ENCODE results near the gene PFDN6. TPM values are rescaled to one million over a fixed set of nuclear protein-coding genes. Genes with fewer than 3 reads are reported as not detected.

The PFDN6 gene
- total and polyA plus RNA-seq, 2 of the 13 experiments (the other 11 are each of a cell fraction or from before 2014, with no cell fraction given), result 75.5 to 87.0 TPM

- TF ChIP-seq NFE2L2 (IDR thresholded peaks at IDR 0.05; ENCODE audit: low read length) (no peak), ZNF609 (CRISPR knock-in tag; IDR thresholded peaks at IDR 0.05; ENCODE audit: borderline replicate concordance) (peak; percentile 19; the same call in 1 of the 2 replicates), ZNF605 (CRISPR knock-in tag; IDR thresholded peaks at IDR 0.05) (peak; percentile 97), LBX2 (CRISPR knock-in tag; IDR thresholded peaks at IDR 0.05; ENCODE audit: borderline replicate concordance) (0 out of 2 replicates have a peak, but pooled peaks have one; percentile 29), NONO (IDR thresholded peaks at IDR 0.05) (no peak), NONO (CRISPR knock-in tag; conservative IDR thresholded peaks at IDR 0.05) (peak; percentile 62; the same call in 1 of the 2 replicates), SPEN (CRISPR knock-in tag; IDR thresholded peaks at IDR 0.05; ENCODE audit: low read depth) (peak; percentile 41; the same call in 1 of the 2 replicates), PHF21A (CRISPR knock-in tag; IDR thresholded peaks at IDR 0.05) (peak; percentile 82; the same call in 1 of the 2 replicates), YEATS4 (CRISPR knock-in tag; IDR thresholded peaks at IDR 0.05; ENCODE audit: borderline replicate concordance) (peak; percentile 63; the same call in 1 of the 2 replicates), ZSCAN31 (CRISPR knock-in tag; IDR thresholded peaks at IDR 0.05; ENCODE audit: low read depth) (0 out of 2 replicates have a peak, but pooled peaks have one; percentile 32), ZNF530 (CRISPR knock-in tag; IDR thresholded peaks at IDR 0.05; ENCODE audit: low read depth) (no peak)
- TF ChIP-seq, protein P1, sequence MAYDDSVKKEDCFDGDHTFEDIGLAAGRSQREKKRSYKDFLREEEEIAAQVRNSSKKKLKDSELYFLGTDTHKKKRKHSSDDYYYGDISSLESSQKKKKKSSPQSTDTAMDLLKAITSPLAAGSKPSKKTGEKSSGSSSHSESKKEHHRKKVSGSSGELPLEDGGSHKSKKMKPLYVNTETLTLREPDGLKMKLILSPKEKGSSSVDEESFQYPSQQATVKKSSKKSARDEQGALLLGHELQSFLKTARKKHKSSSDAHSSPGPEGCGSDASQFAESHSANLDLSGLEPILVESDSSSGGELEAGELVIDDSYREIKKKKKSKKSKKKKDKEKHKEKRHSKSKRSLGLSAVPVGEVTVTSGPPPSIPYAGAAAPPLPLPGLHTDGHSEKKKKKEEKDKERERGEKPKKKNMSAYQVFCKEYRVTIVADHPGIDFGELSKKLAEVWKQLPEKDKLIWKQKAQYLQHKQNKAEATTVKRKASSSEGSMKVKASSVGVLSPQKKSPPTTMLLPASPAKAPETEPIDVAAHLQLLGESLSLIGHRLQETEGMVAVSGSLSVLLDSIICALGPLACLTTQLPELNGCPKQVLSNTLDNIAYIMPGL (CRISPR knock-in tag; IDR thresholded peaks at IDR 0.05; ENCODE audit: borderline replicate concordance in 1 of 2, low read depth in 1 of 2), result peak; percentile 51 to 65; a peak in 2 of 4 replicates
- TF ChIP-seq, protein P2, sequence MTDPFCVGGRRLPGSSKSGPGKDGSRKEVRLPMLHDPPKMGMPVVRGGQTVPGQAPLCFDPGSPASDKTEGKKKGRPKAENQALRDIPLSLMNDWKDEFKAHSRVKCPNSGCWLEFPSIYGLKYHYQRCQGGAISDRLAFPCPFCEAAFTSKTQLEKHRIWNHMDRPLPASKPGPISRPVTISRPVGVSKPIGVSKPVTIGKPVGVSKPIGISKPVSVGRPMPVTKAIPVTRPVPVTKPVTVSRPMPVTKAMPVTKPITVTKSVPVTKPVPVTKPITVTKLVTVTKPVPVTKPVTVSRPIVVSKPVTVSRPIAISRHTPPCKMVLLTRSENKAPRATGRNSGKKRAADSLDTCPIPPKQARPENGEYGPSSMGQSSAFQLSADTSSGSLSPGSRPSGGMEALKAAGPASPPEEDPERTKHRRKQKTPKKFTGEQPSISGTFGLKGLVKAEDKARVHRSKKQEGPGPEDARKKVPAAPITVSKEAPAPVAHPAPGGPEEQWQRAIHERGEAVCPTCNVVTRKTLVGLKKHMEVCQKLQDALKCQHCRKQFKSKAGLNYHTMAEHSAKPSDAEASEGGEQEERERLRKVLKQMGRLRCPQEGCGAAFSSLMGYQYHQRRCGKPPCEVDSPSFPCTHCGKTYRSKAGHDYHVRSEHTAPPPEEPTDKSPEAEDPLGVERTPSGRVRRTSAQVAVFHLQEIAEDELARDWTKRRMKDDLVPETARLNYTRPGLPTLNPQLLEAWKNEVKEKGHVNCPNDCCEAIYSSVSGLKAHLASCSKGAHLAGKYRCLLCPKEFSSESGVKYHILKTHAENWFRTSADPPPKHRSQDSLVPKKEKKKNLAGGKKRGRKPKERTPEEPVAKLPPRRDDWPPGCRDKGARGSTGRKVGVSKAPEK (CRISPR knock-in tag; IDR thresholded peaks at IDR 0.05; ENCODE audit: borderline replicate concordance), result no peak
- TF ChIP-seq, protein P3, sequence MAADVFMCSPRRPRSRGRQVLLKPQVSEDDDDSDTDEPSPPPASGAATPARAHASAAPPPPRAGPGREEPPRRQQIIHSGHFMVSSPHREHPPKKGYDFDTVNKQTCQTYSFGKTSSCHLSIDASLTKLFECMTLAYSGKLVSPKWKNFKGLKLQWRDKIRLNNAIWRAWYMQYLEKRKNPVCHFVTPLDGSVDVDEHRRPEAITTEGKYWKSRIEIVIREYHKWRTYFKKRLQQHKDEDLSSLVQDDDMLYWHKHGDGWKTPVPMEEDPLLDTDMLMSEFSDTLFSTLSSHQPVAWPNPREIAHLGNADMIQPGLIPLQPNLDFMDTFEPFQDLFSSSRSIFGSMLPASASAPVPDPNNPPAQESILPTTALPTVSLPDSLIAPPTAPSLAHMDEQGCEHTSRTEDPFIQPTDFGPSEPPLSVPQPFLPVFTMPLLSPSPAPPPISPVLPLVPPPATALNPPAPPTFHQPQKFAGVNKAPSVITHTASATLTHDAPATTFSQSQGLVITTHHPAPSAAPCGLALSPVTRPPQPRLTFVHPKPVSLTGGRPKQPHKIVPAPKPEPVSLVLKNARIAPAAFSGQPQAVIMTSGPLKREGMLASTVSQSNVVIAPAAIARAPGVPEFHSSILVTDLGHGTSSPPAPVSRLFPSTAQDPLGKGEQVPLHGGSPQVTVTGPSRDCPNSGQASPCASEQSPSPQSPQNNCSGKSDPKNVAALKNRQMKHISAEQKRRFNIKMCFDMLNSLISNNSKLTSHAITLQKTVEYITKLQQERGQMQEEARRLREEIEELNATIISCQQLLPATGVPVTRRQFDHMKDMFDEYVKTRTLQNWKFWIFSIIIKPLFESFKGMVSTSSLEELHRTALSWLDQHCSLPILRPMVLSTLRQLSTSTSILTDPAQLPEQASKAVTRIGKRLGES (CRISPR knock-in tag; IDR thresholded peaks at IDR 0.05; ENCODE audit: borderline replicate concordance), result no peak
Observed at GRCh38 chr6:33317669-33318425, 28.4 kb downstream of the PFDN6 start, which contains the start of gene ZBTB22 (continued).
